HuH-7.5 (cell line): ENCODE measurements around the gene ZNF827.

Experiments
- DNase-seq: peaks from one replicate; pipeline ENCODE4 v3.0.0; 2011; ENCODE audit warnings: low spot score

ZNF827 gene

DNA sequence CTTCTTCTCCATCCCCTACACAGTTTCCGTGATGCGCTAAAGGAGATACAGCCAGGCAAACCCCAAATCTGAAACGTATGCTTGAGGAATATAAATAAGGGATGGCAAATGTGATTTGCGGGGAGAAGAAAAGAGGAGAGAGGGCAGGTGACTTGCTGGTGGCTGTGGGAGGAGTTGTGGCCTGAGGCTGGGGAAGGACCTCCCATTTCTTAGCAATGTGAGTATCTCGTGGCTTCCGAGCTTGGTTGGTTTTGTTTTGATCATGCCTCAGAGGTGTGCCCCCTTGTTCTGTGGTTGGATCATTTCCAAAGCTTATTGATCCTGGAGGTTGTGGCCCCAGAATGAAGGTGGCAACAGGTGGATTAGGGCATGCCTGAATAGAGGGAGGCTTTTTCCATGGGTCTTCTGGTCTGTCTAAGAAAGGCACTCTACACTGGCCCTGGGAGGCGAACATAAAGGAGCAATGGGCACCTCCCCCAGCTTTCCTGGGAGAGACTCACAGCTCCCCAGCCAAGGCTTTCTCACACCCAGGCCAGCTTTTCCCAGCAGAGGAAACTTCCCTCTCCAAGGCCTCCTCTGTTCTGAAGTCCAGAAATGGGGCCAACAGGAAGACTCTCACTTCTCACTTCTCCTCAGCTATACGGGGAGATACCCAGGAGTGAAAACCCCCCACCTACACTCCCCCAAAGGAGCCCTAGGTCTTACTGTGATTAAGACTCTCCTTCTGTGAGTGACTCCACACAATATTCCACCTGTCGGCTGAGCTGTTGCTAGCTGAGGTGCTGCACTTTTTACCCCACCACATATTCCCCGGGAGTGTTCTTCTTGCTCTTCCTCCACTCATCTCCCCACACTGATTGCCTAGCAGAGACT, 218.6 kb downstream of the ZNF827 start:
- DNase-seq, result no peak

- DNase-seq, result no peak
These were observed 221.9 kb downstream of the ZNF827 start for GRCh38 chr4:145716661-145717200.

GRCh38 chr4:145716200-145716599, 222.4 kb downstream of the ZNF827 start:
- no peak for DNase-seq

DNA sequence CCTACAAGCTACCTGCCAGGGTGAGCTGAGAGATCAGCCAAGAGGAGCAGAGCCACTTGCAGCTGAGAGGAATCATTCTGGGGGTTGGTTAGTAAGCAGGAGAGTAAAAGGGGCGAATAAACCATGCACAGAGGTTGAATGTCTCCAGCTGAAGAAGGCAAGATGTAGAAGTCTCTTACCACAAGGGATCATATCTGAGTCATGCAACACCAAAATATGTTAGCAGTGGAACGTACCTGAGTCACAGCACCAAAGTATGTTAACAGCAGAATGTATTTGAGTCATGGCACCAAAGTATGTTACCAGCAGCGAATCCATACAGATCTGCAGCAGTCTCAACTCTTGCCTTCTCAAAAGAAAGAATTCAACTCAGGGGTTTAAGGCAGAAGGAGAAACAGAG, 228.8 kb downstream of the ZNF827 start:
- DNase-seq, result no peak

GRCh38 chr4:145709336-145709735, 229.3 kb downstream of the ZNF827 start:
- no peak for DNase-seq
